HG02943 (cell line): ENCODE measurements around the gene ARL6IP5.

ENCODE experiments used
- ATAC-seq: cut with Tn5 transposase; IDR thresholded peaks from one replicate; pipeline ENCODE4 v1.9.1; 2021; ENCODE audit warnings: mild to moderate bottlenecking, low read depth, moderate library complexity; ENCODE audit not compliant: unreplicated experiment

The ARL6IP5 gene

DNA sequence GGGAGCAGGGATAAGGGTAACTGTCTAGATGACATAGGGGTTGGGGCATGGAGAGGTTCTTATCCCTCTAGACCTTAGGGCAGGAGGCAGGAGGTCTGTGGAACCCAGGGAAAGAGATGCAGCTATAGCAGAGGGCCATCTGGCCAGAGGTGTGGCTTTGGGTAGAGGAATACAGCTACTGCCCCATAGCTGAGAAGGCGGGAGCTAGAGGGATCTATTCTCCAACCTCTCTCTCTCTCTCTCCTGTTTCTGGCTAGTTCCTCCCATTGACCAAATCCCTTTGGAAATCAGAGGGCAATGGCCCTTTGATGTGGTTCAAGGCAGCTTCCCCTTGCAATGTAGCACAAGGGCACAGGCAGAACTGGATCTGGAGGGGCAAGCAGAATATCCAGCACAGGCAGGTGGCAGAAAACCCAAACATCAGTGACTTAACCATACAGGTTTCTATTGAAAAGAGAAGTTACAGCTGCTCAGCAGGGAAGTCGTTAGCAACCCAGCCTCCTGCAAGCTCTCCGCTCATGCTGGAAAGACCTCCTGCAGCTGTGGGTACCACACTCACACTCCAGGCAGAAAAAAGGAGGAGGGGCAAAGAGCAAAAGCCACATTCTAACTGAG, 60.0 kb downstream of the ARL6IP5 start:
- ATAC-seq: no peak

DNA sequence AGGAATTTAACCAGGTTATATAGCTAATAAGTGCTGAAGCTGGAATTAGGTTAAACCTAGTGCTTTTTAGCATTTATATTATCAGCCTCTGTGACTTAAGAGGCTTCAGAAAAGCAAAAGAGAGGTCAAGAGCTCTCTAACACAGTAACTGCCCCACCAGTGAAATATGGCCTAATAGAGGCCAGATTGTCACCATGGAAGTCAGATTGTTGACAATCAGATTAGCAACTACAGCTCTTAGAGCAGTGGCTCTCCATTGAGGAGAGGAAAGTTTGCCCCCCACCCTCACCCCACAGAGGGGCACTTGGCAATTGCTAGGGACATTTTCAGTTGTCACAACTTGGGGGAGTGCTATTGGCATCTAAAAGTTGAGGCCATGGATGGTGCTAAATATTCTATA, 61.0 kb downstream of the ARL6IP5 start:
- no peak for ATAC-seq

DNA sequence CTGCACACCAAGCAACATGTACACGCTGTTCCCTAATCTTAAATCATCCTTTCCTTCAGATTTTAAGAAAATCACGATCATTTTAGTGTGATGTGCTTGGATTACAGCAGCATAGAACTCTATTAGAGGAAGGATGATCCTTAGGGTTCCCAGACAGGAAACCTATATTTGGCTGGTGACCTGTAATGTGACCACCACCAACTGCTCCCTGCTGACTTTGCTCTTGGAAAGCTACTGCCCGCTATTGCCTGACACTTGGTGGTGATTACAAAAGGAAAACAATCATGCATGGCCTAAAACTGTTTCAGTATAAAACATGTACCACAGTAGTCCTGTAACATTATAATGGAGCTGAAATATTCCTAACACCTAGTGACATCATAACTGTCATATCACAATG, 64.8 kb downstream of the ARL6IP5 start:
- ATAC-seq: no peak
